NB4 (cell line): Measurements from ENCODE around the gene ZNF423.

Source experiments
- DNase-seq: peaks from one replicate; pipeline ENCODE4 v3.0.0; 2010; ENCODE audit warnings: low read depth
- H3K4me3 ChIP-seq: one replicate; pipeline ENCODE4 v1.5.1; 2011; ENCODE audit warnings: mild to moderate bottlenecking, low read depth, low read length, moderate library complexity
- CTCF ChIP-seq: IDR thresholded peaks from one replicate; pipeline ENCODE4 v1.5.1; 2012; ENCODE audit warnings: low read depth, low read length
- MYC ChIP-seq: IDR thresholded peaks from 2 replicates; pipeline ENCODE4 v1.6.1; 2011; ENCODE audit warnings: low read depth, low read length
- POLR2A ChIP-seq: IDR thresholded peaks from 2 replicates; pipeline ENCODE4 v1.6.1; 2011; ENCODE audit warnings: mild to moderate bottlenecking; ENCODE audit not compliant: insufficient read length; ENCODE audit errors: extremely low read depth
- TF ChIP-seq, protein P1 (sequence below): IDR thresholded peaks from 2 replicates; pipeline ENCODE4 v1.6.1; 2011; ENCODE audit warnings: low read depth, low read length

ZNF423 gene

GRCh38 chr16:49550140-49550539 is 305.8 kb downstream of the ZNF423 start:
- DNase-seq, result no peak
- H3K4me3 ChIP-seq, result no peak overlapping the region
- TF ChIP-seq MYC (no peak), CTCF (no peak)
- TF ChIP-seq, protein P1, sequence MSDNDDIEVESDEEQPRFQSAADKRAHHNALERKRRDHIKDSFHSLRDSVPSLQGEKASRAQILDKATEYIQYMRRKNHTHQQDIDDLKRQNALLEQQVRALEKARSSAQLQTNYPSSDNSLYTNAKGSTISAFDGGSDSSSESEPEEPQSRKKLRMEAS, result no peak

DNA sequence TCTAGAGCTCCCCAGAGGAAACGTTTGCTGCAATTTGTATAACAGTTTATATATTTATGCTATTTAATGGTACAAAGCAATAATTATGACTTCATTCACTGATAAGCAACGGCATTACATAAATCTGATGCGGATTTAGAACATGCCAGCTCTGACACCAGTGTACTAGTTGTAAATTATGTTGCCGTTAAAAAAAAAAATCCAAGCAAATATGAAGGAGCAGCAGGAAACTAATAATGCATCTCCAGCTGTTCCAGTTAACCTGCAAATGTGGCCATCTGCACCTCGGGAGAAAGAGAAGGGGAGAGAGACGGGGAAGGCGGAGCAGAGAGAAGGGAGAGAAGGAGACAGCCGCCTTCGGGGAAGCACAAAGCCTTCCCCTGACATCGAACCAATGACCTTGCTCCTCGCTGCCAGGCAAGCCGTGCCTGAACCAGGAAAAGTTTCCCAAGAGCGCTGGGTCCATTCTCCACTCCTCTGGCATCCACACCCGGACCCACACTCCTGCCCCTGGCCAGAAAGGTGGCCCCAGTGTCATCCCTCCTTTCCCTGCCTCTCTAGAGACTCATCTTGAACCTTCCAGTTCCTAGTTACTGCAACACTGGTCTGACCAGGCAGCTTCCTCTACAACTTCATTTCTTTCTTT is 307.5 kb downstream of the ZNF423 start:
- no peak for TF ChIP-seq POLR2A
- no peak for TF ChIP-seq CTCF
- no peak for TF ChIP-seq MYC
- TF ChIP-seq, protein P1, result no peak
- no peak overlapping the region for H3K4me3 ChIP-seq
- no peak for DNase-seq

- no peak for DNase-seq
- TF ChIP-seq POLR2A (no peak), CTCF (no peak), MYC (no peak)
- TF ChIP-seq, protein P1, result no peak
- no peak overlapping the region for H3K4me3 ChIP-seq
Measured at GRCh38 chr16:49547448-49547847, 308.5 kb downstream of the ZNF423 start.

- DNase-seq, result no peak
- TF ChIP-seq MYC (no peak), CTCF (no peak), POLR2A (no peak)
- TF ChIP-seq, protein P1, result no peak
- no peak overlapping the region for H3K4me3 ChIP-seq
Measured at GRCh38 chr16:49546735-49547134, 309.2 kb downstream of the ZNF423 start.

- TF ChIP-seq CTCF, result no peak
- TF ChIP-seq MYC, result no peak
- no peak for TF ChIP-seq POLR2A
- TF ChIP-seq, protein P1, result no peak
- H3K4me3 ChIP-seq, result no peak overlapping the region
- DNase-seq, result no peak
Measured at GRCh38 chr16:49545741-49546448, 310.0 kb downstream of the ZNF423 start.
